Measurements from ENCODE around the gene SYT8.

The SYT8 gene

DNA sequence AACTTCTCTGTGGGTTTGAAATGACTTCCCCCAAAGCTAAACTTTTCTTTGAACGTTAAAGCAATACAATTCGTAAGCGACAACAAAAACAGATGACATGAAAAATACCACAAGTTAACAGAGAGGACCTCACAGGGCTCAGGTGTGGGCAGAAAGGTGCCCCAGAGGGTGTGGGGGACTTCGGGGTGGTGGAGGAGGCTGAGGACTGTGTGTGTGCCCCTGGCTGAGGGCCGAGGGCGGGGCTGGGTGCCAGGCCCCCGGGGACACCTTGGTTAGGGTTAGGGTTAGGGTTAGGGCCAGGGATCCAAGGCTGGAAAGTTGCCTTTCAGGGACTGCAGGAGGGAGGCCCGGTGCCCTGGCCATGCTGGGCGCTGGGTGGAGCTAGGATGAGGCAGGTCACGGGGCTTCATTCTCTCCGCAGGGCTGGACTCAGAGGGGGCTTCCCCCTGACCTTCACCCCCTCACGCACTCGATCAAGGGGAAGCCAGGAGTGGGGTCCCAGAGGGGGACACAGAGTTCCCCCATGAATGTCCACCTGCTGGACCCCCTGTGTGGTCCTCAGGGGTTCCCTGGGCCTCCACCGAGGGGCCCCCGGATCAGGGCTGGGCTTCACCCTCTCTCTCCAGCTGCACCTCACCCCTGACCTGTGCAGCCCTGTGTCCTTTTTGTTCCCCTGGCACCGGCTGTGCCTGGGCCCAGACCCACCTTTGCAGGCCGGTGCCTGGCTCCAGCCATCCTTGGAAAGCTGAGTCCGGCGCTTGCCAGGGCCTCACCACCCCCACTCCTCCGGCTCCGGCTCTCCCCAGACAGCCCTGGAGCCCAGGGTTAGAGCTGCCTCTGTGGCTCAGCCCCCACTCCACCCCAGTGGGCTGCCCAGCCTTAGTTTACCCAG, 11.0 kb downstream of the SYT8 start:
- DNase-seq (ENCODE audit: low spot score), result no peak

DNA sequence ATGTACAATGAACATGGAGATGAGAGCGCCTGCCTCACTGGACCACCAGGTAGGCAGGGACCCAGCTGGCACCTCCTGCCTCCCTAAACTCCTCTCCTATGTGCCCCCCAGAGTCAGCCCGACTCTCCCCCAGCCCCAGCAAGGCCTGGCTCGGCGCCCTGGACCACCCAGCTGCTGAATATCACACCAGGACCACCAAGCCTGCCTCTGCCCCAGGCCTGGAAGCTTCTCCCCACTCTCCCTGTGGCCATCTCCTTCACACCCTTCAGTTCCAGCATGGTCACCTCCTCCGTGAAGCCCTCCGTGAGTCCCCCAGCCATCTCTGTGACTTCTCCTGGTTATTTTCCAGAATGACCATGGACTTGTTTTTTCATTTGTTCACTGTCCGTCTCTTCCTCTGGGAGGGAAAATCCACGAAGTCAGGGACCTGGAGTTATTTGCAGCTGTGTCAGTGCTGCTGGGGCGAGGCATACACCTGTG, 11.7 kb downstream of the SYT8 start:
- DNase-seq (ENCODE audit: low spot score), result no peak

DNA sequence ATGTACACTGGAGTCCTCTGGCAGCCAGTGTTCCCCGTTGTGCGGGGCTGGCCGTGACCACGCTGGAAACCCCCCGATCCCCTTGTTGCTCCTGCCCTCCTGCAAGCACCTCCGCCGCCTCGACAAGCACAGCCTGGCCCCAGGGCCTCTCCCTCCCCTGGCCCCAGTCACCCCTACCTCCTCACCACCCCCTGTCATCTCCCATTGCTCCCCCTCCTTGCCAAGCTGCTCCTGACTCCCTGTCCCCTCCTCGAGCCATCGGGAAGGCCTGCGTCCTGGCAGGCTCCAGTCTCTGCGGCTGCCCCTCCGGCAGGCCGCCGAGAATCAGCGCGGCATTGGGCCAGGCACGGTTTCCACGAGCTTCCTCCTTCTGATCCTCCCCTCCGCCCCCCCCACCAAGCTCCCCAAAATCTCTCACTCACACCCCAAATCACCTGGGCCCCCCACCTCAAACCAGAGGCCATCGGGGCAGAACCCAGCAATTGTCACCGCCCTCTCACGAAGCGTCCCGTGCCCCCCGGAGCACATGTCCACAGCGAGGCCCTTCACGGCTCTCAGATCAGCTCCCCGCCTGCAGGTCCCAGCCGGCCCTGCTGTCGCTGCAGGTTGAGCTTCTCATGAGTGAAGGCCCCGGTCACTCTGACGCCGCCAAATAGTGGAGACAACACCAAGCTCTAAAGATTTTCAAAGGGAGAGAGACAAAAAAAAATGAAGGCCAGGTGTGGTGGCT, 12.4 kb downstream of the SYT8 start:
- DNase-seq (ENCODE audit: low spot score), result no peak

DNA sequence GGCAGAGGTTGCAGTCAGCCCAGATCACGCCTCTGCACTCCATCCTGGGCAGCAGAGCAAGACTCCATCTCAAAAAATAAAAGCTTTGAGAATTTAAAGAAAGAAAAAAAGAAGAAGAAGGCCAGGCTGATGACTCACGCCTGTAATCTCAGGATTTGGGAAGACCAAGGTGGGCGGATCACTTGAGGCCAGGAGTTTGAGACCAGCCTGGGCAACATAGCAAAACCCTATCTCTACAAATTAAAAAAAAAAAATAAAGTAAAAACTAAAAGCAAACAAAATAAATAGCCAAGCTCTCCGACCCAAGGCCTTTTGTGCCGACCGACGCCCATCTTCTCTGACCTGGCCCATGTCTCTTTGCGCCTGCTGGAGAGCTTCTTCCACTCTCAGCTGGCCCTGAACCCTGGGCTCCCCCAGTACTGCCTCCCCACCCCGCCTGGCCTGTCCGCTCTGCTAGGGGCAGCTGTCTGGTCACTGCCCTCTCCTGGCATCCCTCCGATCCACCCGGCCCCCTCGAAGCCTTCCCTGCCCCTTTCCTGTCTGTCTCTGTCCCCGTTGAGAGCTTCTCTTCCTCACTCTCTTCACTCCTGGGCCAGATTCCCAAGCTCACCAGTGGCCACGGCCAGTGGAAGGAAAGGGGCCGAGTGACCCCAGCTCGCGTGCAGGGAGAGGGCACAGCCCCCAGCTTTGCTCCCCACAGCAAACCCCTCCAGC, 13.3 kb downstream of the SYT8 start:
- DNase-seq (ENCODE audit: low spot score), result no peak

DNA sequence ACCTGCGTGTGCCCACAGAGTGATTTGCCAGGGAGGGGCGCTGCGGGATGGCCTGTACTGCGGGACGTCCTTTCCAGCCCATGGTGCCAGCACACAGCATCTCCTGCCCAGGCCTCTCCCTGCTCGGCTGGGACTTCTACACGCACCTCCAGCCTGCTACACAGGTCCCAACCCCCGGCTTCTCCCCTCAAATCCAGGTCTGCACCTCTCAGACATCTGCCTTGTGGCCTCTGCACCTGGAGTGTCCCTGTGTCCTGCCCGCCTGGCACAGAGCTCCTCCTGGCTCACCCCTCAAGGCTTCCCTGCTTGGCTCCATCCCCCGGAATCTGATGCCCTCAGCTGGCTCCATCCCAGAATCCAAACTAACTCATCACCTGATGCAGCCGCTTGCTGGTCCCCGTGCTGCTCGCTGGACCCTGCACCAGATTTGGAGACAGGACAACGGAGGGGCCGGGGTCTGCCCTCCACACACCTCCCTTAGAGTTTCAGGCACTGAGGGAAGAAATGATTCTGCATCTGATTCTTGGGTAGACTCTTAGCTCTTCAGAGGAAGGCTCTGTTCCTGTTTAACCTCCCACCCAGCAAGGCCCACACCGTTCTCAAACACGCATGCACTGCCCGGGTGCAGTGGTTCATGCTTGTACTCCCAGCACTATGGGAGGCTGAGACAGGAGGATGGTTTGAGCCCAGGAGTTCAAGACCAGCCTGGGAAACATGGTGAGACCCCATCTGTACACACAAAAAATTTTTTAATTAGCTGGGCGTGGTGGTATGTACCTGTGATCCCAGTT, 14.0 kb downstream of the SYT8 start:
- DNase-seq (ENCODE audit: low spot score), result no peak

DNA sequence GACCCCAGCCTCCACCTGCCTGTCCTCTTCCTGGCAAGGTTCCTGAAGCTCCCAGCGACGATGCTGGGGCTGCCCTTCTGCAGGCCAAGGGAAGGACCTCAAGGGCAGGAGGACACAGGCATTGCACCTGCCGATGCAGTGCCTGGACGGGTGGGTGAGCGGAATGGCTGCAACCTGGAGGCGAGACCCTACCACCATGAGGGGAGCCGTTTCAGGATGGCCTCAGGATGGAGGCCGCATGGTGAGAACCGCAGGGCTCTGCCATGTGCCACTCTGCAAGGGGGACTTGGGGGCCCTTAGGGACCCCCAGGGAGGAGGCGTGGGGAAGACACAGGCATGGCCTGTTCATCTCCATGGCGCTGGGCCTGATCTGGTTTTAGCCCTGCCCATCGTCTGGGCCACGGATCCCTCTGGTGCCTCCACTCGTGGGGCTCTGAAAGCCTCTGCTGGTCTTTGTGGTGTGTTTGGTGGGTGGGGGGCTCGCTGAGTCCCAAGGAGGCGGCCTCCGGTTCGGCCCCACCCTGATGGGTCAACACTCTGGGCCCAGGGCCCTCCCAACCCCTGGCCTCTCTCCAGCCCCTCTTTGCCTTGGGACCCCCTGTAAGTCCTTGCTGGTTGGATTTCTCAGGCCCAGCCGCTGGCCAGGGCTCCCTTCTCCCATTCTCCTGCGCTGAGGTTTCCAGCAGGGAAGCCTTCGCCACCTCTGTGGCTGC, 16.8 kb downstream of the SYT8 start:
- no peak for DNase-seq (ENCODE audit: low spot score)

DNA sequence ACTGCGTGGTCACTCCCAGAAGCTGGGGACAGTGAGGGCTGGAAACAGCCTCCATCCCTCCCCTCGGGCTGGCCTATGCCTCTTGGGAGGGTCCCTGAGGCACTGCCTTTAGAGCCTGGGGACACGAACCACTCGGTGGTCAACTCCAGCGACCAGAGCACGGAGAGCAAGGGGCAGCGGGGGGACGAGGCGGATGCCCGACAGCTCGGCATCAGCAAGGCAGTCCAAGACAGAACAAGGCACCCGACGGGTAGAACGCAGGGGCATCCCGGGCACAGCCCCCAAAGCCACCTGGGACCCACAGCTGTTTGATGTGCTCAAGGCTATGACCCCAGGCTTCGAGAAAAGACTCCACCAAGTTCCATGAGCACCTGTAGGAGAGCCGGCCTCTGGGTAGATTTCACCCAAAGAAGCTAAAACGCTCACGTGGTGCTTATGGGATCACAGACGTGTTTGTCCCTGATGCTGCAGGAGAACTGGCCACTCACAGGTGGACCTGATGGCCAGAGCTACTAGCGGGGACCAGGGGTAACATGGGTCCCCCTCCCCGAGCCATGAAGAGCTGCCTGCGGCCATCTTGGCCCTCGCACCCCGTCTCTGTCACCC, 17.6 kb downstream of the SYT8 start:
- no peak for DNase-seq (ENCODE audit: low spot score)

DNA sequence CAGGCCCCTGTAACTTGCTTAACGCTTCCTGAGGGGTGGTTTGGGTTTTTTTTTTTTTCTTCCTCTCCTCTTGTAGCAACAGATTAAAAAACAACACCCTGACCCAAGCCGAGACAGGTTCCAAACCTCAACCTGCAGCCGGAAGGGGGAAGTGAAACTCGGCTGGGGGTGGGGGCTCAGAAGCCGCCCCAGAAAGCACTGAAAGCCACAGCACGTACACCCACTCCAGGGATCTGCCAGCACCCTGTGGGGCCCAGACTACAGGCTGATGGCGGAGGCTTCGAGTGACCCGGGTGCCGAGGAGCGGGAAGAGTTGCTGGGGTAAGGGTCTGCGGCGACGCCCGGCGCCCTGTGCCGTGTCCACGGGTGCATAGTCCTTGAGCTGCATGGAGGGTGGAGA, 18.1 kb downstream of the SYT8 start, which contains the start of gene LSP1:
Gene LSP1 (plus strand): TSS at position 208 of the 400 bp plus-strand sequence. CDS start 61 bp downstream, at position 269.
- DNase-seq (ENCODE audit: low spot score), result no peak

DNA sequence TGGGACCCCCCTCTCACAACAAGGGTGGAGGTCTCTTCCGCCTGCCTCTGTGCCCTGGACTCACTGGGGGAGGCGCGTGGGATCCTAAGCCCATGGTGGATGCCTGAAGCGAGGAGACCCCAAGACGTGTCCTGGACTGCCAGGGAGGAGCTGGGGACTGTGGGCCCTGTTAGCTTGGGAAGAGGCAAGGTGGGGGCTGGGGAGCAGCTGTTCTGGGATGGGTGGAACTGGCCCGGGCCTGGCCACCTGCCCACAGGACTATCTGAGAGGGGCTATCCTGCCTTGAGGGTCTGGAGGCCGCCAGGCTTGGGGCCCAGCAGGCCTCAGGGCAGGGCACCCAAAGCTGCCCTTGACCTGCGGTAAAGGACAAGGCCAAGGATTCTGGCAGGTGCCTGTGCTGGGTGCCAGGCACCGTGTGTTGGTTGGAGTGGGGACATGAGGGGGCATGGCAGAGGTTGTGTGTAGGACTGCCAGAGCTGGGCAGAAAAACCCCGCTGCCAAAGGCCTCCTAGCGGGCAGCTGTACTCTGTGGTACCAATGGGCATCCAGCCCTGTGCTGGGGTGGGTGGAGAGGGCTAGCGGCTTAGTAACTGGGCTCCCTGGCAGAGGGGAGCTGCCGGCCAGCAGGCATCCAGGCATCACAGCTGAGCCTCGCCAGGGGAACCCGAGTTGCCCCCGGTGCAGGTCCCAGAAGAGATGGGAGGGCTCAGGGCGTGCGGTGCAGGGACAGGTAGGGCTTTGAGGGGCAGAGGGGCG, 18.8 kb downstream of the SYT8 start:
- no peak for DNase-seq (ENCODE audit: low spot score)

DNA sequence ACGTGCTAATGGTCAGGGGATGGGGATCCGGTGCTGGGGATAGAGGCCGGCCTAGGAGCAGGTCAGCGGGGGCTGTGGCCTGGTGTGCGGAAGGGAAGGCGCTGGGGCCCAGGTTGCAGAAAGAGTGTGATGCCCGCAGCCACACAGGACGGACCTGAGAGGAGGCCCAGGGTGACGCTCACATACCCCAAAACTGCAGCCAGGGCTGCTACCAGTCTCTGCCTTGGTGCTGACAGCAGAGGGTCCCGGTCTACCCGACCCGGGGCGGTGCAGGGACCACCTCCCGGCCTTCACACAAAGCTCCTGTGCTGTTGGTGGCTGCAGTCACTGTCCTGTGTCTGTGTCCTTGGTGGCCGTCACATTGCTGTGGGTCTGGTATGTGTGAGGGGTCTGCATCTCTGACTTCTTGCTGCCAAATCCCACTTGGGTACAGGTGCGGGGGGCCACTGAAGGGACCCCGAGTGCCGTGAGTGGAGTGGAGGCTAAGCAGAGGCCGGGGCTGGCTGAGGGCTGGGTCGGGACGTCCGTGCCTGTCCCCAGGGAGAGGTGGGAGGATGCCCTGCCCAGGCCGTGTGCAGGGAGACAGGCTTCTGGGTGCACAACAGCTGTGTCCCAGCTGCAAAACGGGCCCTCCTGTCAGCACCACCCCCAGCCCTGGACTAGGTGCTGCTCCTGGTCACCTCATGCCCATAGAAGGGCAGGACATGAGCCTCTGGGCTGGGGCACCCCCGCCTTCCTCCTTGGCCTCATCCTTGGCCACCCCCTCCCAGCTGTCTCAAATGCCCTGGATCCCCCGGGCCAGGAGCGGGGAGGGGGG, 19.6 kb downstream of the SYT8 start:
- no peak for DNase-seq (ENCODE audit: low spot score)

DNA sequence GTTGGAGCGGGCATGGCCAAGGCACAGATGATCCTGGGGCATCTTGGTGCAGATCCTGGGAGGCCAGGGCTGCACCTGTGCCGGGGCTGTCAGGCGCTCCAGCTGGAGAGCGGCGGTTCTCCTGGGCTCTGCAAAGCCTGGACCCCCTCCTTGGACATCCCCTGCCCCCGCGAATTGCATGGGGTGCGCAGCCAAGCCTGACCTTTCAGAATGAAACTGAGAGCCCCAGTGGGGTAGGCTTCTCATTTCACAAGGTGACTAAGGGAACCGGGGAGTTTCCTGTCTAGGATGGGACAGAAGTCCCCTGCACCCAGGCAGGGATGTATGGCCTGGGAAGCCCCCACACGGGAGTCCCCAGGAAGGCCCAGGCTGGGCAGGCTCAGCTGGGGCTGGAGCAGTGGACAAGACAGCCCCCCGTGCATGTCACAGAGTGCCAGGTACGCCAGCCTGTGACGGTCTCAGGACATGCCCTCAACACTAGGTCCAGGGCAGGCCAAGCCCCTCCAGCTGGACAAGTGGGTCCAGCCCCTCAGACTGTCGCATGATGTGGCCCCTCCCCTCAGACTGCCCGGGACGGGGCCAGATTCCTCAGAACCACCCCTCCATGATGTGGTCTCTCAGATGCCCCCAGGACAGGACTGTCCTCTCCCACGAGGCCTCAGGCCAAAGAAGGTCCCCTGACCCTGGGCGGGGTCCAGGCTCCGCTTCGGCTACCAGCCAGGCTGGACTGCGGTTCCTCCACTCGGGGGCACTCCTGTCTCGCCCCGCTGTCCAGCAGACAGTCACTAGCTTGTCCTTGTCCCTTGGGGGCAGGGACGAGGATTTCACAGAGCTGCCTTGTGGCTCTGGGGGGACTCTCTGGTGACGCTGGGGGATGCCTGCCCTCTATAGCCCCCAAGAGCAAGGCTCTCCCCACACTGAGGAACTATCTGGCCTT, 20.4 kb downstream of the SYT8 start:
- no peak for DNase-seq (ENCODE audit: low spot score)

DNA sequence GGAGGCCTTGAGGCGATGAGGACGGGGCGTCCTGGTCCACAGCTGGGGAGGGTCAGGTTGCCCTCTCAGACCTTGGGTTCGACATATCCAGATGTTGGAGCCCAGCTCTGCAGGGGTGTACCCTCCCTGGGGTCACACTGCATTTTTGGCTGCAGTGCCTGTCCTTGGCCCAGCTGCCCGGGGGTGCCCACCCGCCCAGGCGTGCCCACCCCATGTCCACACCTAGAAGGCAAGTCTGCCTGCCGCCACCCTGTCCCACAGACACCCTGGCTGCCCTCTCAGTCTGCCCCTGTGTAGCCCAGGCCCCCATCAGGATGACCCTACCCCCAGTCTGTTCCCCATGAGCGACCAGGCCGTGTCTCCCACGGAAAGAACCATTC, 21.1 kb downstream of the SYT8 start:
- DNase-seq (ENCODE audit: low spot score), result no peak

DNA sequence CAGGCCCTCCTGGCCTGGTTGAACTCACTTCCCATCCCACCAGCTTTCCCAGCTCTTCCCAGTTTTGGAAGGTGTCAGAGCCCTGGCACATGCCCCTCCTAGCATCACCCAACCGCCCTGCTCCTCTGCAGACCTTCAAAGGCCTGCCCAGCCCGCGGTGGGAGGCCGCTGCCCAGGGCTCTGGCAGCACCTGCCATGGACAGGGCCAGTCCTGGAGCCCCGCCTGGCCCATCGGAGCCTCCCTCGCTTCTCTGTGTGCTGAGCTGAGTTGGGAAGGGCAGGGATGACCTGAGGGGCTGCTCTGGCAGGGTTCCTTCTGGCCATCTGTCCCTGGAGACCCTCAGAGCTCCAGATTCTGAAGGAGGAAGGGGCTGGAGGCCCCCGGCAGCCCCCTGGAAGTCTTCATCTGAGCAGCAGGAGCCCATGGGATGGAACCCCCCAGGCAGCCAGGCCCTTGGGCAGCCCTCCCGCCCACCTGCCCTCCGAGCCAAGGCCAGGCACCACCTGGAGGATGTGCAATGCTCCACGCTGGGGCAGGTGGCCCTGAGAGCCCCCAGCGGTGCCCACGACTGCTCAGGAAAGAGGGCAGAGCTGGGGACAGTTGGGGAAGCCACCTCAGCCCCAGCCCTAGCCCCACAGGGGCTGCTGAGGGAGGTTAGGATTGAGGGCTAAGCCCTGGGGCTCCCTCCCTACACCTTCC, 21.7 kb downstream of the SYT8 start:
- no peak for DNase-seq (ENCODE audit: low spot score)

DNA sequence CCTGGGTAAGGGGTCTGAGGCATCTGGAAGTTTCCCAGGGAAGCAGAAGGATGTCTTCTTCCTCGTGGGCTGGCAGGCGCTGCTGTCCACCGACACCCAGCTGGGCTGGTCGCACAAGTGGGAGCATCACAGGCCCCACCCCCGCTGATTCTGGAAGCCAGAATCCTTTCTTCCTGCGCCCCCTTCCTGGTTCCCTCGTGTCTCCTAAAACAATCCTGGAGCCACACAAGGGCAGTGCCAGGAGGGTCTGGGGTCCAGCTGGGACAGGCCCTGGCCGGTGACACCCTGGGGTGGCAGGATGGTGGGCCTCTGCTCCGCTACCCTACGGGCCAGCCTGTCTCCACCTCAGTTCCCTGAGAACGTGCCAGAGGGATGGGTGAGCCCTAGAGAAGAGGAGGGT, 22.3 kb downstream of the SYT8 start:
- DNase-seq (ENCODE audit: low spot score), result no peak

DNA sequence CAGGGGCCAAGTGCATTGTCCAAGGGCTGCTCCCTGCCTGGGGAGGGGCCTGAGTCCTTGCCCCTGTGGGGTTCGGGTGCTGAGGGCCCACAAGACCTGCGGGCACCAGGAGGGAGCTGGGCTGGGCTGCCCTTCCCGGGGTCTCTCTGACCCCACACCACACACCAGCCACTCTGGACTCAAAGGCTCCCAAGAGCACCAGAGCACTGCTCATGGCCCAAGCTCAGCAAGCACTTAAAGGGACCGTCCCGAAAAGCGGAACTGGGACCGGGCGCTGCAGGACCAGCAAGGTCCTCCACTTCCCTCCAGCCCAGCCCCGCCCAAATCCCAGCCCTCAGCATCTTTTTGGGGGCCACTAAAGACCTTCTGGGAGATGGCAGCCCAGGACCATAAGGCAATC, 23.4 kb downstream of the SYT8 start:
- DNase-seq (ENCODE audit: low spot score), result no peak

DNA sequence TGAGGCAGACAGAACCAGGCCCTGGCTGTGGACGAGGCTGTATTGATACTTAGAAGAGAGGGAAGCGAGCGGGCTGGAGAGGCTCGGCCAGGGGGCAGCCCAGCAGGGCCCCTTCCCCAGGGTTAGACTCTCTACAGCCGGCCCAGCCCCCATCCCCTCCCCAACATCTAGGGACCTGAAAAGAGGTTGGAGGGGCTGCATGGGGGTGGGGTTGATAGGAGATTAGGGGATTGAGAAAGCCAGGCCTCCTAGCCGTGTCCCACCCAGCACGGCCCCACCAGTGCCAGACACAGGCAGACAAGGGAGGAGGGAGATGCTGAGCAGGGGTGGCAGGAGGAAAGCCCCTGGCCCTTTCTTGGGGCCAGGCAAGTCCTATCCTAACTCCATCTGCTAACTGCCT, 23.8 kb downstream of the SYT8 start:
- DNase-seq (ENCODE audit: low spot score), result no peak

DNA sequence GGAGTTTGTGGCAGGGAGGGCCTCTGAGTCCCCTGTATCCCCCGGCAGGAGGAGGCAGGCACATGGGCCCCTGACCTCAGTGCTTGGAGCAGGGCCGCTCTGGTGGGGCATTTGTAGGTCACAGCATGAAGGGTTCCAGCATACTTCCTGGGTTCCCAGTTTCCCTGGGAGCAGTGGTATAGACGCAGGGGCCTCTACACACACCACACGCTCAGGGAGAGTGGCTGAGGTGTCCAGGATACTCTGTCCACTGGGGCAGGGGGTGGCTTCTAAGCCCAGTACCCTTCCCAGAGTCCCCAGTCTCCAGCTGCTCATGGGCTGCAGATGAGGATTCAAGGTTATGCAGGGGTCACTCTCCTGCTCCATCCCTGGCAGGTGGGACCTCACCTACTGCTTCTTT, 24.2 kb downstream of the SYT8 start:
- DNase-seq (ENCODE audit: low spot score), result no peak

Data from hematopoietic multipotent progenitor cell treated with erythropoietin and hydrocortisone succinate and interleukin-3 and kit ligand, for 17 days (in vitro differentiated cells).